ENCODE data around the gene CPTP. TPM values are rescaled to one million over a fixed set of nuclear protein-coding genes. Genes with fewer than 3 reads are reported as not detected.

Gene CPTP
- total and polyA plus RNA-seq, 2 of the 13 experiments (the other 11 are each of a cell fraction or from before 2014, with no cell fraction given): 5.5 to 9.3 TPM

DNA sequence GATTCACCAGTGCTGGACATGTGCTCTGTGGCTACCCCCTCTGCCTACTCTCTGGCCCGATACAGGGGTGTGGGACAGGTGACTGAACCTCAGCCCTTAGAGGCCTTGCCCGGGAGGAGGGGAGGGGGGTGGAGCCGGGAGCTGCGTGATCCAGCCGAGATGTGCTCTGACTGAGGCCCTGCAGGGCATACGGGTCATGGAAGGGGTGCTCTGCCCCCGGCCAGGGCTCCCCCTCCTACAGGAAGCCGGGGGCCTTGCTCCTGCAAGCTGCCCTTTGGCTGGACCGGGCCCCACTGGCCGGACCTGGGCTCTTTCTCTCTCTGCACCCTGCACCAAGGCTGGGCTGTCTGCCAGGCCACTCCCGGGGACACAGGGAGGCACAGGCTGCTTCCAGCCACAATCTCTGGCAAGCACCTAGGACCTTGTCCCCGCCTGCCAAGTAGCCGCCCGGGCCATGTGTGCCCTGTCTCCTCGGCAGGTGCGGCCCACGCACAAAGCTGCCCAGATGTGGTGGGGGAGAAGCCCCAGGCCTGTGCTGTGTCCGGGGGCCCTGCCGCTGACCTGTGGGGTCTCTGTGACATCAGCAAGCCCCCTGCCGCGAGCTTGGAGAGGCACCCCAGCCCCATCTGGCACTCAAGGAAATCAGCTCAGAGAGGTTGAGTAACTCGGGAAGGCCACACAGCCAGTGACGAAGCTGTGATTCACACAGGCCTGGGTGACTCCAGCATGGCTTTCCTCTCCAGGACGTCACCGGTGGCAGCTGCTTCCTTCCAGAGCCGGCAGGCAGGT, 42.9 kb upstream of the CPTP start (continued):
- TF ChIP-seq, protein P1, sequence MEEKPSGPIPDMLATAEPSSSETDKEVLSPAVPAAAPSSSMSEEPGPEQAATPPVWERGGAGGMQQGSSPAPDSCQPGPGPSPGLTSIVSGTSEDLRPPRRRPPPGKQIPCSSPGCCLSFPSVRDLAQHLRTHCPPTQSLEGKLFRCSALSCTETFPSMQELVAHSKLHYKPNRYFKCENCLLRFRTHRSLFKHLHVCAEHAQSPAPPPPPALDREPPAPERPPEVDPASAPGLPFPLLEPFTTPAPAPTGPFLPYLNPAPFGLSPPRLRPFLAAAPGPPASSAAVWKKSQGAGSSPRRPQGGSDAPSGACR (CRISPR knock-in tag; IDR thresholded peaks at IDR 0.05): peak; percentile 34; the same call in 1 of the 2 replicates
- no peak for TF ChIP-seq SNAI1 (CRISPR knock-in tag; IDR thresholded peaks at IDR 0.05; ENCODE audit: borderline replicate concordance)
- no peak for TF ChIP-seq MIER3 (CRISPR knock-in tag; IDR thresholded peaks at IDR 0.05; ENCODE audit: borderline replicate concordance)
- no peak for TF ChIP-seq CREB3 (CRISPR knock-in tag; IDR thresholded peaks at IDR 0.05)
- peak; percentile 65 for TF ChIP-seq ZFY (CRISPR knock-in tag; IDR thresholded peaks at IDR 0.05)
- no peak for TF ChIP-seq ZNF569 (CRISPR knock-in tag; IDR thresholded peaks at IDR 0.05; ENCODE audit: borderline replicate concordance)
- peak; percentile 53 for TF ChIP-seq HDAC2 (CRISPR knock-in tag; IDR thresholded peaks at IDR 0.05)
- TF ChIP-seq DNMT1 (CRISPR knock-in tag; IDR thresholded peaks at IDR 0.05): no peak
- no peak; the same call in 1 of the 2 replicates for TF ChIP-seq ZNF343 (CRISPR knock-in tag; IDR thresholded peaks at IDR 0.05)
- no peak for TF ChIP-seq ZNF577 (CRISPR knock-in tag; IDR thresholded peaks at IDR 0.05; ENCODE audit: borderline replicate concordance, low read depth)
- TF ChIP-seq ZNF30 (CRISPR knock-in tag; IDR thresholded peaks at IDR 0.05): no peak
- TF ChIP-seq, protein P2, sequence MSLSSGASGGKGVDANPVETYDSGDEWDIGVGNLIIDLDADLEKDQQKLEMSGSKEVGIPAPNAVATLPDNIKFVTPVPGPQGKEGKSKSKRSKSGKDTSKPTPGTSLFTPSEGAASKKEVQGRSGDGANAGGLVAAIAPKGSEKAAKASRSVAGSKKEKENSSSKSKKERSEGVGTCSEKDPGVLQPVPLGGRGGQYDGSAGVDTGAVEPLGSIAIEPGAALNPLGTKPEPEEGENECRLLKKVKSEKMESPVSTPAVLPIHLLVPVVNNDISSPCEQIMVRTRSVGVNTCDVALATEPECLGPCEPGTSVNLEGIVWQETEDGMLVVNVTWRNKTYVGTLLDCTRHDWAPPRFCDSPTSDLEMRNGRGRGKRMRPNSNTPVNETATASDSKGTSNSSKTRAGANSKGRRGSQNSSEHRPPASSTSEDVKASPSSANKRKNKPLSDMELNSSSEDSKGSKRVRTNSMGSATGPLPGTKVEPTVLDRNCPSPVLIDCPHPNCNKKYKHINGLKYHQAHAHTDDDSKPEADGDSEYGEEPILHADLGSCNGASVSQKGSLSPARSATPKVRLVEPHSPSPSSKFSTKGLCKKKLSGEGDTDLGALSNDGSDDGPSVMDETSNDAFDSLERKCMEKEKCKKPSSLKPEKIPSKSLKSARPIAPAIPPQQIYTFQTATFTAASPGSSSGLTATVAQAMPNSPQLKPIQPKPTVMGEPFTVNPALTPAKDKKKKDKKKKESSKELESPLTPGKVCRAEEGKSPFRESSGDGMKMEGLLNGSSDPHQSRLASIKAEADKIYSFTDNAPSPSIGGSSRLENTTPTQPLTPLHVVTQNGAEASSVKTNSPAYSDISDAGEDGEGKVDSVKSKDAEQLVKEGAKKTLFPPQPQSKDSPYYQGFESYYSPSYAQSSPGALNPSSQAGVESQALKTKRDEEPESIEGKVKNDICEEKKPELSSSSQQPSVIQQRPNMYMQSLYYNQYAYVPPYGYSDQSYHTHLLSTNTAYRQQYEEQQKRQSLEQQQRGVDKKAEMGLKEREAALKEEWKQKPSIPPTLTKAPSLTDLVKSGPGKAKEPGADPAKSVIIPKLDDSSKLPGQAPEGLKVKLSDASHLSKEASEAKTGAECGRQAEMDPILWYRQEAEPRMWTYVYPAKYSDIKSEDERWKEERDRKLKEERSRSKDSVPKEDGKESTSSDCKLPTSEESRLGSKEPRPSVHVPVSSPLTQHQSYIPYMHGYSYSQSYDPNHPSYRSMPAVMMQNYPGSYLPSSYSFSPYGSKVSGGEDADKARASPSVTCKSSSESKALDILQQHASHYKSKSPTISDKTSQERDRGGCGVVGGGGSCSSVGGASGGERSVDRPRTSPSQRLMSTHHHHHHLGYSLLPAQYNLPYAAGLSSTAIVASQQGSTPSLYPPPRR (CRISPR knock-in tag; IDR thresholded peaks at IDR 0.05; ENCODE audit: borderline replicate concordance): peak; percentile 70
- no peak for TF ChIP-seq U2AF1 (optimal IDR thresholded peaks at IDR 0.05; ENCODE audit: low read depth, low read length)
- no peak for TF ChIP-seq CC2D1A (CRISPR knock-in tag; IDR thresholded peaks at IDR 0.05)
- TF ChIP-seq MLLT10 (CRISPR knock-in tag; IDR thresholded peaks at IDR 0.05): no peak
- TF ChIP-seq BHLHE40 (IDR thresholded peaks at IDR 0.05; ENCODE audit: low read length): no peak
- no peak for TF ChIP-seq CEBPB (IDR thresholded peaks at IDR 0.05; ENCODE audit: borderline replicate concordance, low read depth, low read length)
- TF ChIP-seq ZNF747 (CRISPR knock-in tag; IDR thresholded peaks at IDR 0.05; ENCODE audit: borderline replicate concordance): peak; percentile 99; the same call in 1 of the 2 replicates
- 0 out of 2 replicates have a peak, but pooled peaks have one; percentile 25 for TF ChIP-seq PREB (CRISPR knock-in tag; IDR thresholded peaks at IDR 0.05)
- no peak for TF ChIP-seq ZNF737 (CRISPR knock-in tag; IDR thresholded peaks at IDR 0.05; ENCODE audit: borderline replicate concordance)
